Measurements from ENCODE around the gene MYO18B.

Gene MYO18B

GRCh38 chr22:25900390-25900789, 158.4 kb downstream of the MYO18B start:
- DNase-seq (ENCODE audit: low spot score) = no peak

DNA sequence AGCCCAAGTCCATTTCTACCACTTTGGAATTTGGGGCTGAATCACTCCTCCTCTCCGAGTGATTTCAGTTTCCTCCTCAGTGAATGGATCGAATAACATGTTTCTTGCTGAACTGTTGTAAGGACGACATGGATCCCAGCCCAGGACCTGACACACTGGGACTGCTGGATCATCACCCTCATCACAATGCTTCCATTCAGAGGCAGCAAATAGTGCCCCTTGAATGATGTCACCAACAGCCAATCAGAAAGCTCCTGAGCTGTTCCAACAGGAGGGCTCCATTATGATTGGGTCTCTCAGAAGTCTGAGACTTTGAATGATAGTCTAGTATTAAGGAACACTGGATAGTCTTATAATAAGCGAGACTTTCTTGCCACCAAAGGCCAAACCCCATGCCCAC, 158.9 kb downstream of the MYO18B start:
- DNase-seq (ENCODE audit: low spot score) = no peak

- no peak for DNase-seq (ENCODE audit: low spot score)
Measured at GRCh38 chr22:25902402-25902801, 160.4 kb downstream of the MYO18B start.

- no peak for DNase-seq (ENCODE audit: low spot score)
Measured at GRCh38 chr22:25903294-25903693, 161.3 kb downstream of the MYO18B start.

DNA sequence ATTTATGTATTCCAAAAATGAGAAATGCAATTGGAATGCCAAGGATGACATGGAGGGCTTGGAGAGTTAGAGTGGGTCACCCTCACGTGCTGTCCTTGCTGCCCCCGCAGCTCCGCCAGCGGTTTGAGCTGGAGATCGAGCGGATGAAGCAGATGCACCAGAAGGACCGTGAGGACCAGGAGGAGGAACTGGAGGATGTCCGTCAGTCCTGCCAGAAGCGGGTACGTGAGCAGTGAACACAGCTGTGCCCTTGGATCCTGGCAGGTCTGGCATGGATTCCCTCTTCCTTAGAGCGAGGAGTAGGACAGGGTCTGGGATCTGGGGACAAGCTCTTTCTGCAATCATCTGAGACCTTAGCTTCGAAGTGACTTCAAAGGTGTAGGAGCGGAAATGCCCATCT, 166.2 kb downstream of the MYO18B start:
- no peak for DNase-seq (ENCODE audit: low spot score)

- no peak for DNase-seq (ENCODE audit: low spot score)
Measured at GRCh38 chr22:25908755-25909154, 166.8 kb downstream of the MYO18B start.

GRCh38 chr22:25909614-25910387, 167.8 kb downstream of the MYO18B start:
- DNase-seq (ENCODE audit: low spot score) = no peak

DNA sequence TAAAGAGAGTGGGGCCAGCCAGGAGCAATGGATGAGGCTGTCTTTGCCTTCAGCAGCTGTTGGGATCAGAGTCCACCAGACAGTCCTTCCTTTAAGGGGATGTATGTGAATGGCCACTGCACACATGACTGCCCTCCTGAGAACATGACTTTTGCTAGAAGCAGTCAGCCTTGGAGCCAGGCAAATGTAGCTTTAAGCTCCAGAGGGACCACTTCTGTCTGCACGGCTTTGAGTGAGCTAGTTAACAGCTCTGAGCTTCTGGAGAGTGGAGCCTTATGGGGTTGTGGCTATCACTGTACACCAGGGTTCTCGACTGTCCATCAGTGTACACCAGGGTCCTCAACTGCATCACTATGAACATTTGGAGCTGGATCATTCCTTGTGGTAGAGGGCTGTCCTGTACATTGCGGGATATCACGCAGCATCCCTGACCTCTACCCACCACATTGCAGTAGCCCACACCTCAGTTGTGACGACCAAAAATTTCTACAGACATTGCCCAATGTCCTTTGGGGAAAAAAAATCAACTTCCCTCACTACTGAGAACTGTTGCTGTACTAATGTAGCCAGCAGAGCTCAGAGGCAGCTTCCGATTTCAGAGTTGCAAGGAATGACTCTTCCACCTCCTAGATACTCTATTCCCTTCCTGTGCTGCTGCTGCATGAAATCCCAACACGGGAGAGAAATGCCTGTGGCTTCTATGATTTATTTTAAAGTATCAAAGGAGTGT, 169.4 kb downstream of the MYO18B start:
- no peak for DNase-seq (ENCODE audit: low spot score)

GRCh38 chr22:25919452-25919851, 177.5 kb downstream of the MYO18B start:
- DNase-seq (ENCODE audit: low spot score) = no peak

GRCh38 chr22:25922141-25922540, 180.2 kb downstream of the MYO18B start:
- no peak for DNase-seq (ENCODE audit: low spot score)

- no peak for DNase-seq (ENCODE audit: low spot score)
Measured at GRCh38 chr22:25923914-25924313, 181.9 kb downstream of the MYO18B start.

- peak; percentile 4 for DNase-seq (ENCODE audit: low spot score)
Measured at GRCh38 chr22:25928038-25928437, 186.1 kb downstream of the MYO18B start.

GRCh38 chr22:25929321-25929878, 187.4 kb downstream of the MYO18B start:
- DNase-seq (ENCODE audit: low spot score) = no peak

DNA sequence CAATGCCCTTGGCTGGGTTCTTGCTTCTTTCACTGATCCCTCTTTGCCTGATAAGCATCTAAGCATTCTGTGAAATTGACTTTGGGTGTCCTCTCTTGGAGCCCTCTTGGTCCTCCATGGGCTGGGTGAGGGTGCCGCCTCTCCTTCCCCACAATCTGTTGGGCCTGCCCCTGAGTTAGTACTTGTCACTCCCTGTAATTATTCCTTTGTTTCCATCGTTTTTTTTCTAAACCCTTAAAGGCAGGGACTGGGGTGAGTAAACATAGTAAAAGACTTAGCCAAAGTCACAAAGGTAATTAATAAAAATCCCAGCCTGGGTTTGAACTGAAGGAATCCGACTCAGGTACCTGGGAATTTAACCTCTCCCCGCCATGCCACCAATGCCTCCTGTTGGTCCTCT, 188.1 kb downstream of the MYO18B start:
- DNase-seq (ENCODE audit: low spot score) = no peak

- DNase-seq (ENCODE audit: low spot score) = no peak
Measured at GRCh38 chr22:25930788-25931310, 188.9 kb downstream of the MYO18B start.

GRCh38 chr22:25933158-25933788, 191.3 kb downstream of the MYO18B start:
- no peak for DNase-seq (ENCODE audit: low spot score)

DNA sequence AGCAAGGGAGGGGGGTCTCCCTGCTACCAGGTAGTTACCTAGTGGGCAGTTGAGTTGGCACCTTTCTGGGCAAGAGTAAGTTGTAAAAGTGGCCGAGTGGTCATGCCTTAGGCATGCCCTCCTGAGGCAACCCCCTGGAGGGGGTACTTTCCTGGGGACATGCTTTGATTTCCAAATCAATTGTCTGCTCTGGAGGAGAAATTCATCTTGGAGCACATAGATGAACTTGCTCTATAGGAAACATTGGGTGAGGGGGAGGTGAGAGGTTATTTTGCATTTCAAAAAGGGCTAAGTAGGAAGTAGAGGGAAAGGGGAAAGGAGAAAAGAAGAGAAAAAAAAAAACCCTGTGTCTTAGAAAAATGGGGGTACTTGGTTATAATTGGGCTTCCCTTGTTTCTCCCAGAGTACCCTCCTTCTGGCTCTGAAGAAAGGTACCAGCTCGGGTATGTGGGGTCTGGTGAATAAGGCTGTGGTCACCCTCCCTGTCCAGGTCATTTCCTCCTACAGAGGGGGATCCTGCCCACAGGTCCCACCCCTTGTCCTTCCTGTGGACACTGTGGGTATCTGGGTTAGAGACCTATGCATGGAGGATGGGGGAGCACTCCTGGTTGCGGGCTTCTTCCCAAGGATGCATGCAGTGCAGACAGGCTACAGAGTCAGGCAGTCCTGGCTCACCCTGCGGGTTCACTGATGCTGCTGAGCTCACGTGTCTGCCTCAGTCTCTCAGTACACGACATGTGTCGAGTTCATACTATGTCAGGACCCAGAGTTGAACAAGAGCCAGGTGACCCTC, 193.5 kb downstream of the MYO18B start:
- no peak for DNase-seq (ENCODE audit: low spot score)

DNA sequence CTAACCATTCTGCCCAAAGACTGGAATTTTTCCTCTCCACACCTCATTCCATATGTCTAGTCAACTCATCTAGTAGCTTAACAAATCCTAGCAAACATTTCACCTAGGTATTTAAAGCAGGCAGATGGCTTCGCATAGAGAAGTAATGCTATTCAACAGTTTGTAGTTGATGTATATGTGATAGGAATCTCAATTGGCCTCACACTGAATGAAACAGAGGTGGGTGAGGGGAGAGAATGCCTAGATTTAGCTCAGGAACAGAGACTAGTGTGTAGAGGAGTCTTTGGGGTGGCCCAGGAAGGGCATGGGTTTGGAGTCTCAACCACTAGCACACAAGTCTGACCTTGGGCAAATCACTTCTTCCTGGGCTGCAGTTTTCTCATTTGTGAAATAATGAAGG, 196.2 kb downstream of the MYO18B start:
- no peak for DNase-seq (ENCODE audit: low spot score)

GRCh38 chr22:25939384-25939783, 197.4 kb downstream of the MYO18B start:
- no peak for DNase-seq (ENCODE audit: low spot score)

DNA sequence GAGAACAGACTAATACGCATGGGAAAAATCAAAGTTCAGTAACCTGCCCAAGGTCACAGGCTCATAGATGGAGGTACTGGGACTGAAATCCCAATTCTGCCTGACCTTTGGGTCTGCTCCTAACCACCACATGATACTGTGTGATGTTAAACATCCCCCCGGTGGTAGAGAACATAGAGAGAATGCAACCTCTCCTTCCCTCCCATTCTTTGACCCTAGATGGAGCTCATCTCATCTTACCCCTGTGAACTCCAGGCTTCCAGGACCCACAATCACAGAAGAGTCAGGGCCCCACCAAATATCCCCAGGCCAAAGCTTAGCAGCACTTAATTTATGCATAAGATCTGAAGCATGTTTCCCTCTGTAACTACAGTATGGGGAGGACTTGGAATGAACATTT, 198.5 kb downstream of the MYO18B start:
- no peak for DNase-seq (ENCODE audit: low spot score)

GRCh38 chr22:25941365-25941960, 199.5 kb downstream of the MYO18B start:
- DNase-seq (ENCODE audit: low spot score) = no peak

All from LoVo (cell line).